ENCODE measurements around the gene PPM1M.

The PPM1M gene

GRCh38 chr3:52294320-52295150, 49.0 kb downstream of the PPM1M start:
- Histone ChIP-seq H3K27ac (ENCODE audit: insufficient read depth, low read length, poor library complexity, severe bottlenecking) (no peak overlapping the region), H3K4me1 (ENCODE audit: control insufficient read depth, insufficient read depth, low read length, poor library complexity, severe bottlenecking) (no peaks in the 10 kb centered on the region), H3K9me3 (ENCODE audit: control insufficient read depth, low read length) (no peaks in the 10 kb centered on the region), H3K4me3 (ENCODE audit: insufficient read depth, low read depth, low read length, poor library complexity, severe bottlenecking) (no peak overlapping the region), H3K36me3 (ENCODE audit: control insufficient read depth, insufficient read depth, low read length) (peaks cover 34% of the 10 kb centered on the region), H3K27me3 (replicated peaks; ENCODE audit: control insufficient read depth, insufficient read depth, low read length, poor library complexity, severe bottlenecking) (no peaks in the 10 kb centered on the region)
- DNase-seq, result no peak

GRCh38 chr3:52295671-52296208, 50.2 kb downstream of the PPM1M start:
- Histone ChIP-seq H3K36me3 (ENCODE audit: control insufficient read depth, insufficient read depth, low read length) (peaks cover 33% of the 10 kb centered on the region), H3K4me1 (ENCODE audit: control insufficient read depth, insufficient read depth, low read length, poor library complexity, severe bottlenecking) (no peaks in the 10 kb centered on the region)

GRCh38 chr3:52297242-52298148, 51.9 kb downstream of the PPM1M start:
- Histone ChIP-seq H3K4me1 (ENCODE audit: control insufficient read depth, insufficient read depth, low read length, poor library complexity, severe bottlenecking) (peaks cover 2% of the 10 kb centered on the region), H3K27me3 (replicated peaks; ENCODE audit: control insufficient read depth, insufficient read depth, low read length, poor library complexity, severe bottlenecking) (no peaks in the 10 kb centered on the region), H3K9me3 (ENCODE audit: control insufficient read depth, low read length) (no peaks in the 10 kb centered on the region), H3K4me3 (ENCODE audit: insufficient read depth, low read depth, low read length, poor library complexity, severe bottlenecking) (no peak overlapping the region), H3K27ac (ENCODE audit: insufficient read depth, low read length, poor library complexity, severe bottlenecking) (no peak overlapping the region), H3K36me3 (ENCODE audit: control insufficient read depth, insufficient read depth, low read length) (peaks cover 16% of the 10 kb centered on the region)
- DNase-seq, result no peak

More at GRCh38 chr3:52295671-52296208, 50.2 kb downstream of the PPM1M start:
- no peaks in the 10 kb centered on the region for H3K9me3 ChIP-seq (ENCODE audit: control insufficient read depth, low read length)
- no peak overlapping the region for H3K4me3 ChIP-seq (ENCODE audit: insufficient read depth, low read depth, low read length, poor library complexity, severe bottlenecking)
- no peaks in the 10 kb centered on the region for H3K27me3 ChIP-seq (replicated peaks; ENCODE audit: control insufficient read depth, insufficient read depth, low read length, poor library complexity, severe bottlenecking)
- no peak for DNase-seq
- H3K27ac ChIP-seq (ENCODE audit: insufficient read depth, low read length, poor library complexity, severe bottlenecking), result no peak overlapping the region

- peaks cover 7% of the 10 kb centered on the region for H3K36me3 ChIP-seq (ENCODE audit: control insufficient read depth, insufficient read depth, low read length)
- H3K27ac ChIP-seq (ENCODE audit: insufficient read depth, low read length, poor library complexity, severe bottlenecking), result no peak overlapping the region
- H3K9me3 ChIP-seq (ENCODE audit: control insufficient read depth, low read length), result no peaks in the 10 kb centered on the region
- peaks cover 2% of the 10 kb centered on the region for H3K4me1 ChIP-seq (ENCODE audit: control insufficient read depth, insufficient read depth, low read length, poor library complexity, severe bottlenecking)
- no peaks in the 10 kb centered on the region for H3K27me3 ChIP-seq (replicated peaks; ENCODE audit: control insufficient read depth, insufficient read depth, low read length, poor library complexity, severe bottlenecking)
- H3K4me3 ChIP-seq (ENCODE audit: insufficient read depth, low read depth, low read length, poor library complexity, severe bottlenecking), result no peak overlapping the region
- no peak for DNase-seq
Observed at GRCh38 chr3:52298149-52299098, 52.9 kb downstream of the PPM1M start.

GRCh38 chr3:52299247-52299878, 53.8 kb downstream of the PPM1M start:
- no peak overlapping the region for H3K27ac ChIP-seq (ENCODE audit: insufficient read depth, low read length, poor library complexity, severe bottlenecking)
- no peak overlapping the region for H3K4me3 ChIP-seq (ENCODE audit: insufficient read depth, low read depth, low read length, poor library complexity, severe bottlenecking)
- H3K9me3 ChIP-seq (ENCODE audit: control insufficient read depth, low read length), result no peaks in the 10 kb centered on the region
- no peaks in the 10 kb centered on the region for H3K27me3 ChIP-seq (replicated peaks; ENCODE audit: control insufficient read depth, insufficient read depth, low read length, poor library complexity, severe bottlenecking)
- peaks cover 2% of the 10 kb centered on the region for H3K4me1 ChIP-seq (ENCODE audit: control insufficient read depth, insufficient read depth, low read length, poor library complexity, severe bottlenecking)
- H3K36me3 ChIP-seq (ENCODE audit: control insufficient read depth, insufficient read depth, low read length), result no peaks in the 10 kb centered on the region
- no peak for DNase-seq
